Brain microvascular endothelial cell (primary cell): ENCODE data around the gene ITGB8.

Source experiments
- DNase-seq: peaks from one replicate; pipeline ENCODE4 v3.0.0-alpha.2; 2020
- H3K27ac ChIP-seq: fragments of 250-450 bp; sonication (Bioruptor Pico); 2 replicates; pipeline ENCODE4 v1.5.1; 2020; ENCODE audit warnings: mild to moderate bottlenecking, moderate library complexity
- H3K27me3 ChIP-seq: fragments of 250-450 bp; sonication (Bioruptor Pico); replicated peaks from 2 replicates; pipeline ENCODE4 v1.5.1; 2020; ENCODE audit warnings: mild to moderate bottlenecking
- H3K36me3 ChIP-seq: fragments of 250-450 bp; sonication (Bioruptor Pico); replicated peaks from 2 replicates; pipeline ENCODE4 v1.5.1; 2020; ENCODE audit warnings: mild to moderate bottlenecking
- H3K4me3 ChIP-seq: 2 replicates; pipeline ENCODE4 v1.5.1; 2011; ENCODE audit warnings: low read depth, mild to moderate bottlenecking, control low read depth, low read length, moderate library complexity
- CTCF ChIP-seq: IDR thresholded peaks from 2 replicates; pipeline ENCODE4 v1.5.1; 2011; ENCODE audit warnings: low read depth, mild to moderate bottlenecking, moderate library complexity, low read length, control low read depth, inconsistent platforms; ENCODE audit errors: missing control alignments
- in situ Hi-C: cut with HindIII; loops from 2 replicates; pipeline ENCODE4 v1.10.0; 2017; ENCODE audit warnings: low sequenced_read_pairs, low pct_ligation_motif_present

ITGB8 gene

GRCh38 chr7:20399521-20399920, 68.8 kb downstream of the ITGB8 start:
- Histone ChIP-seq H3K27ac (no peak overlapping the region), H3K36me3 (no peaks in the 10 kb centered on the region), H3K4me3 (no peak overlapping the region), H3K27me3 (no peaks in the 10 kb centered on the region)
- no peak for TF ChIP-seq CTCF
- no peak for DNase-seq
- in situ Hi-C loops = no loop called here

GRCh38 chr7:20401861-20402746, 71.4 kb downstream of the ITGB8 start:
- TF ChIP-seq CTCF = no peak

GRCh38 chr7:20402747-20403230, 72.1 kb downstream of the ITGB8 start:
- in situ Hi-C loops = no loop called here
- H3K36me3 ChIP-seq = no peaks in the 10 kb centered on the region
- no peak overlapping the region for H3K27ac ChIP-seq
- no peak for DNase-seq
- H3K27me3 ChIP-seq = no peaks in the 10 kb centered on the region
- no peak overlapping the region for H3K4me3 ChIP-seq
- peak; percentile 38 for TF ChIP-seq CTCF

More at GRCh38 chr7:20401861-20402746, 71.4 kb downstream of the ITGB8 start:
- in situ Hi-C loops = no loop called here
- H3K4me3 ChIP-seq = no peak overlapping the region
- no peaks in the 10 kb centered on the region for H3K36me3 ChIP-seq
- no peaks in the 10 kb centered on the region for H3K27me3 ChIP-seq
- DNase-seq = no peak
- no peak overlapping the region for H3K27ac ChIP-seq

GRCh38 chr7:20403331-20403730, 72.6 kb downstream of the ITGB8 start:
- H3K4me3 ChIP-seq = no peak overlapping the region
- H3K27ac ChIP-seq = no peak overlapping the region
- H3K27me3 ChIP-seq = no peaks in the 10 kb centered on the region
- TF ChIP-seq CTCF = no peak
- no peaks in the 10 kb centered on the region for H3K36me3 ChIP-seq
- DNase-seq = no peak
- in situ Hi-C loops = no loop called here

- H3K36me3 ChIP-seq = no peaks in the 10 kb centered on the region
- H3K4me3 ChIP-seq = no peak overlapping the region
- no peak for TF ChIP-seq CTCF
- no peaks in the 10 kb centered on the region for H3K27me3 ChIP-seq
- no peak overlapping the region for H3K27ac ChIP-seq
- in situ Hi-C loops = no loop called here
- no peak for DNase-seq
These were observed 73.6 kb downstream of the ITGB8 start for GRCh38 chr7:20404320-20404719.
